H9 (cell line): ENCODE results near the gene BDNF. TPM values are rescaled to one million over a fixed set of nuclear protein-coding genes. Genes with fewer than 3 reads are reported as not detected.

Experiments
- DNase-seq: peaks from one replicate; pipeline ENCODE4 v3.0.0-alpha.2; 2017
- H2AFZ ChIP-seq: one replicate; pipeline ENCODE4 v1.6.1; 2013; ENCODE audit warnings: mild to moderate bottlenecking, low read length, control low read depth, moderate library complexity
- H2AK5ac ChIP-seq: 2 replicates; pipeline ENCODE4 v1.6.1; 2013; ENCODE audit warnings: low read length, control low read depth, mixed read lengths; ENCODE audit not compliant: insufficient read length
- H2BK120ac ChIP-seq: one replicate; pipeline ENCODE4 v1.6.1; 2013; ENCODE audit warnings: low read depth, mild to moderate bottlenecking, low read length, control low read depth, inconsistent platforms; ENCODE audit not compliant: poor library complexity, severe bottlenecking
- H2BK12ac ChIP-seq: 2 replicates; pipeline ENCODE4 v1.6.1; 2013; ENCODE audit warnings: low read length, control low read depth, mixed read lengths, low read depth; ENCODE audit not compliant: insufficient read length
- H2BK15ac ChIP-seq: 2 replicates; pipeline ENCODE4 v1.6.1; 2013; ENCODE audit warnings: low read depth, low read length, control low read depth
- H2BK20ac ChIP-seq: one replicate; pipeline ENCODE4 v1.6.1; 2013; ENCODE audit warnings: low read depth, mild to moderate bottlenecking, low read length, control low read depth, inconsistent platforms; ENCODE audit not compliant: poor library complexity, severe bottlenecking
- H2BK5ac ChIP-seq: 2 replicates; pipeline ENCODE4 v1.6.1; 2013; ENCODE audit warnings: low read length, control low read depth, mixed read lengths; ENCODE audit not compliant: insufficient read length
- H3K14ac ChIP-seq: 2 replicates; pipeline ENCODE4 v1.6.1; 2013; ENCODE audit warnings: low read length, control low read depth; ENCODE audit not compliant: insufficient read depth
- H3K18ac ChIP-seq: 2 replicates; pipeline ENCODE4 v1.6.1; 2013; ENCODE audit warnings: low read depth, mild to moderate bottlenecking, mixed read lengths, low read length, control low read depth; ENCODE audit not compliant: insufficient read length
- H3K23ac ChIP-seq: 2 replicates; pipeline ENCODE4 v1.6.1; 2013; ENCODE audit warnings: low read length, control low read depth, mixed read lengths, low read depth; ENCODE audit not compliant: insufficient read length
- H3K23me2 ChIP-seq: 2 replicates; pipeline ENCODE4 v1.6.1; 2013; ENCODE audit warnings: low read depth, mild to moderate bottlenecking, mixed read lengths, low read length, control low read depth; ENCODE audit not compliant: insufficient read length, poor library complexity, severe bottlenecking
- H3K27ac ChIP-seq: 2 replicates; pipeline ENCODE4 v1.5.1; 2013; ENCODE audit warnings: low read length, control low read depth, mixed read lengths, low read depth; ENCODE audit not compliant: insufficient read length
- H3K27me3 ChIP-seq: 2 replicates; pipeline ENCODE4 v1.6.1; 2013; ENCODE audit warnings: low read length, control low read depth, inconsistent platforms; ENCODE audit not compliant: insufficient read depth
- H3K4ac ChIP-seq: 2 replicates; pipeline ENCODE4 v1.6.1; 2013; ENCODE audit warnings: low read depth, mild to moderate bottlenecking, control low read depth, inconsistent platforms, low read length, moderate library complexity
- H3K4me1 ChIP-seq: 2 replicates; pipeline ENCODE4 v1.6.1; 2013; ENCODE audit warnings: low read length, control low read depth, inconsistent platforms; ENCODE audit not compliant: insufficient read depth
- H3K4me2 ChIP-seq: 2 replicates; pipeline ENCODE4 v1.6.1; 2013; ENCODE audit warnings: low read length, control low read depth, mixed read lengths; ENCODE audit not compliant: insufficient read length, insufficient read depth
- H3K56ac ChIP-seq: 2 replicates; pipeline ENCODE4 v1.6.1; 2013; ENCODE audit warnings: low read depth, mild to moderate bottlenecking, mixed read lengths, low read length, control low read depth; ENCODE audit not compliant: insufficient read length
- H3K79me1 ChIP-seq: 2 replicates; pipeline ENCODE4 v1.6.1; 2013; ENCODE audit warnings: low read depth, mild to moderate bottlenecking, moderate library complexity, low read length, control low read depth, inconsistent platforms; ENCODE audit not compliant: insufficient read depth, poor library complexity, severe bottlenecking
- H3K79me2 ChIP-seq: 2 replicates; pipeline ENCODE4 v1.6.1; 2013; ENCODE audit warnings: low read length, control low read depth, inconsistent platforms; ENCODE audit not compliant: insufficient read depth
- H3K9ac ChIP-seq: 2 replicates; pipeline ENCODE4 v1.6.1; 2013; ENCODE audit warnings: low read length, control low read depth, mixed read lengths; ENCODE audit not compliant: insufficient read length; ENCODE audit errors: extremely low read depth
- H3K9me3 ChIP-seq: one replicate; pipeline ENCODE4 v1.6.1; 2013; ENCODE audit warnings: low read depth, low read length, inconsistent platforms; ENCODE audit not compliant: control insufficient read depth
- H3T11ph ChIP-seq: one replicate; pipeline ENCODE4 v1.6.1; 2013; ENCODE audit warnings: mild to moderate bottlenecking, low read length, control low read depth, inconsistent platforms
- H4K20me1 ChIP-seq: one replicate; pipeline ENCODE4 v1.6.1; 2013; ENCODE audit not compliant: control insufficient read depth, insufficient read length, insufficient read depth
- H4K5ac ChIP-seq: 2 replicates; pipeline ENCODE4 v1.6.1; 2013; ENCODE audit warnings: low read depth, mild to moderate bottlenecking, mixed read lengths, low read length, control low read depth; ENCODE audit not compliant: insufficient read length
- H4K8ac ChIP-seq: replicated peaks from 2 replicates; pipeline ENCODE4 v1.6.1; 2013; ENCODE audit warnings: low read length, control low read depth, mixed read lengths, low read depth; ENCODE audit not compliant: insufficient read length
- H4K91ac ChIP-seq: 2 replicates; pipeline ENCODE4 v1.6.1; 2013; ENCODE audit warnings: low read depth, mild to moderate bottlenecking, moderate library complexity, mixed read lengths, low read length, control low read depth; ENCODE audit not compliant: insufficient read length
- H3K27ac Mint-ChIP-seq, 3 experiments: 2 replicates in 2 of 3; 3 replicates in 1 of 3; pipeline ENCODE4 v1.8.0; 2020 to 2021; ENCODE audit warnings: mixed read lengths in 3 of 3, mild to moderate bottlenecking in 1 of 3, moderate library complexity in 1 of 3
- H3K27me3 Mint-ChIP-seq: 2 replicates; pipeline ENCODE4 v1.8.0; 2021; ENCODE audit warnings: low read depth, mild to moderate bottlenecking, moderate library complexity, mixed read lengths
- H3K36me3 Mint-ChIP-seq, 3 experiments: 2 replicates in 2 of 3; 3 replicates in 1 of 3; pipeline ENCODE4 v1.8.0; 2020 to 2021; ENCODE audit warnings: low read depth in 3 of 3, mixed read lengths in 3 of 3; ENCODE audit not compliant: insufficient read depth in 1 of 3
- H3K4me1 Mint-ChIP-seq, 2 experiments: 2 replicates each; pipeline ENCODE4 v1.8.0; 2020; ENCODE audit warnings: mixed read lengths in 2 of 2
- H3K4me3 Mint-ChIP-seq, 2 experiments: 2 replicates in 1 of 2; 3 replicates in 1 of 2; pipeline ENCODE4 v1.8.0; 2020 to 2021; ENCODE audit warnings: mild to moderate bottlenecking in 2 of 2, mixed read lengths in 2 of 2, moderate library complexity in 1 of 2
- H3K9me3 Mint-ChIP-seq, 2 experiments: 2 replicates in 1 of 2; 3 replicates in 1 of 2; pipeline ENCODE4 v1.8.0; 2020; ENCODE audit warnings: mild to moderate bottlenecking in 2 of 2, mixed read lengths in 2 of 2, moderate library complexity in 1 of 2
- WGBS: extraction: QIAGEN DNeasy Blood & Tissue Kit; methylation state at CpG from one replicate; pipeline ENCODE4 v1.1.7; 2013; ENCODE audit warnings: missing lambda C conversion rate, low lambda C conversion rate, mixed read lengths; ENCODE audit not compliant: insufficient read length; ENCODE audit errors: extremely low coverage; 5-methylcytosine and 5-hydroxymethylcytosine counted together
- total RNA-seq: library from RNA; stranded (reverse); gene quantifications from 2 replicates; pipeline ENCODE4 v1.2.1, GENCODE V29; 2021
- TF ChIP-seq, protein P1 (sequence below): fragments of 200-600 bp; sonication (generic); conservative IDR thresholded peaks from 3 replicates; pipeline ENCODE4 v1.8.0; 2021; ENCODE audit warnings: antibody characterized with exemption, mild to moderate bottlenecking

The BDNF gene
- total RNA-seq, 1 experiment from 2014 or later: 2.7 TPM

DNA sequence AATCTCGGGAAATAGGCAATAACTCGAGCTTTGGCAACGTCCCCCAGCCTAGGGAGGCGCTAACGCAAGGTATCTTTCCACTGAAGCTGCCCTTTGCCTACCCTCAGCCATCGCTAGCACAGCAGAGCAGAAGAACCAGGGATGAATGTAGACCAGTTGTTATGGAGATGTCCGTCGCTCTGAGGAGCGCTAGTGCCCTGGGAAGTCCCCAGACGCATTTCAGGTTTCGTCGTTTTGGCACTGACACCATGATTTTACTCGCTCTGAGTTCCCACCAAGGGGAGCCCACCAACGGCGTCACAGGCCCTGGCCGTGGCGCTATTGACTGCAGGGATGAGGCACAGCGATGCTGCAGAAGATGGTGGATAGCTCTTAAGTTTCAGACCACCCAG, 22.7 kb upstream of the BDNF start:
- peak overlapping the region; percentile 94 for H3K4me2 ChIP-seq
- peaks cover 35% of the 10 kb centered on the region for H3K23me2 ChIP-seq
- no peak overlapping the region for H3K23ac ChIP-seq
- peak overlapping the region; percentile 72; the same call in 1 of the 2 replicates for H3K14ac ChIP-seq
- no peak overlapping the region for H3K4ac ChIP-seq
- no peak overlapping the region for H4K5ac ChIP-seq
- H2BK20ac ChIP-seq: peak overlapping the region; percentile 76
- WGBS: no CpG with 5 or more reads among the region's 18 CpGs
- peak; percentile 68 for DNase-seq
- H3K4me1 ChIP-seq: no peaks in the 10 kb centered on the region; the same call in 1 of the 2 replicates
- no peak overlapping the region for H2BK12ac ChIP-seq
- no peak overlapping the region for H4K8ac ChIP-seq
- H3K4me1 Mint-ChIP-seq: peaks cover 27 to 31% of the 10 kb centered on the region in 2 experiments
- H4K20me1 ChIP-seq: no peaks in the 10 kb centered on the region
- no peak overlapping the region for H2BK5ac ChIP-seq
- no peak overlapping the region for H2BK15ac ChIP-seq
- TF ChIP-seq, protein P1, sequence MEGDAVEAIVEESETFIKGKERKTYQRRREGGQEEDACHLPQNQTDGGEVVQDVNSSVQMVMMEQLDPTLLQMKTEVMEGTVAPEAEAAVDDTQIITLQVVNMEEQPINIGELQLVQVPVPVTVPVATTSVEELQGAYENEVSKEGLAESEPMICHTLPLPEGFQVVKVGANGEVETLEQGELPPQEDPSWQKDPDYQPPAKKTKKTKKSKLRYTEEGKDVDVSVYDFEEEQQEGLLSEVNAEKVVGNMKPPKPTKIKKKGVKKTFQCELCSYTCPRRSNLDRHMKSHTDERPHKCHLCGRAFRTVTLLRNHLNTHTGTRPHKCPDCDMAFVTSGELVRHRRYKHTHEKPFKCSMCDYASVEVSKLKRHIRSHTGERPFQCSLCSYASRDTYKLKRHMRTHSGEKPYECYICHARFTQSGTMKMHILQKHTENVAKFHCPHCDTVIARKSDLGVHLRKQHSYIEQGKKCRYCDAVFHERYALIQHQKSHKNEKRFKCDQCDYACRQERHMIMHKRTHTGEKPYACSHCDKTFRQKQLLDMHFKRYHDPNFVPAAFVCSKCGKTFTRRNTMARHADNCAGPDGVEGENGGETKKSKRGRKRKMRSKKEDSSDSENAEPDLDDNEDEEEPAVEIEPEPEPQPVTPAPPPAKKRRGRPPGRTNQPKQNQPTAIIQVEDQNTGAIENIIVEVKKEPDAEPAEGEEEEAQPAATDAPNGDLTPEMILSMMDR: no peak; the same call in 2 of the 3 replicates
- no peak overlapping the region for H2BK120ac ChIP-seq
- H3K9me3 ChIP-seq: no peaks in the 10 kb centered on the region
- no peaks in the 10 kb centered on the region for H3K79me1 ChIP-seq
- H2AFZ ChIP-seq: peak overlapping the region; percentile 49
- no peaks in the 10 kb centered on the region; a peak in 1 of 7 replicates for H3K36me3 Mint-ChIP-seq
- H3T11ph ChIP-seq: no peak overlapping the region
- H3K27me3 Mint-ChIP-seq: peaks cover 81% of the 10 kb centered on the region
- H3K18ac ChIP-seq: peak overlapping the region; percentile 60
- peak overlapping the region; percentile 76 to 96 for H3K4me3 Mint-ChIP-seq
- peaks cover 0 to 3% of the 10 kb centered on the region in 2 experiments; a peak in 1 of 5 replicates for H3K9me3 Mint-ChIP-seq
- no peak overlapping the region; a peak in 1 of 7 replicates for H3K27ac Mint-ChIP-seq
- no peak overlapping the region for H3K56ac ChIP-seq
- H2AK5ac ChIP-seq: no peak overlapping the region
- peaks cover 19% of the 10 kb centered on the region; the same call in 1 of the 2 replicates for H3K27me3 ChIP-seq
- no peak overlapping the region for H4K91ac ChIP-seq
- H3K79me2 ChIP-seq: no peaks in the 10 kb centered on the region
- H3K9ac ChIP-seq: peak overlapping the region; percentile 32
- H3K27ac ChIP-seq: no peak overlapping the region
